NCI-H2081 treated with DMSO at 0.1 percent for 48 hours (cell line): ENCODE measurements around the gene CDK2AP2.

ENCODE experiments used
- DNase-seq: peaks from one replicate; lab custom pipeline; 2025; lab: John Stamatoyannopoulos, UW

Gene CDK2AP2

GRCh38 chr11:67503119-67504004, 4.6 kb downstream of the CDK2AP2 start:
- no peak for DNase-seq

DNA sequence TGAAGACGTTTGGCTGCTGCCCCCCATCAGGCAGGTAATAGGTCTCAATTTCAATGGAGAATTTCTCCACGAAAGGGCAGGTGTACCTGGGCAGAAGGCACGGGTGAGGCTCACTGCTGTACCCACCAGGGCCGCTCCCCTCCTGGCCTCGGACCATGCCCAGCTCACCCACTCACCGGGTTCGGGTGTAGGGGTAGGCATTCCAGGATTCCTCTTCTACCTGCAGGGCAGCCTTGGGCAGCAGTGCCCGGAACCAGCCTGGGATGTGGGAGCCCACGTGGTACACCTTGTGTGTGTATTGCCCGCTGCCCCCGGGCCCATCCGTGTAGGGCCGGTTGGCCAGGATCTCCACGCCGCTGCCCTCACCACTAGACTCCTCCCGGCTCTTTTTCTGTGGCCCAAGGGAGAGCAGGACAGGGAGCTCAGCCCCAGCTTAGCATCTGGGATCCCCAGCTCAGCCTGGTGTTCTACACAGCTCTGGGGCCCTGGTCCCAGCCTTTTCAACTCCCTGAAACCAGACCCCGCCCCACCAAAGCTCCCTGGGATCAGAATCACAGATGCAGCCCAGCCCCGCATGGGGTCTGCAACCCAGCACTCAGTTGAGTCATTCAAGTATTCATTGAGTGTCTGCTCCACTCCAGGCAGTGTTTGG, 5.5 kb downstream of the CDK2AP2 start:
- no peak for DNase-seq

DNA sequence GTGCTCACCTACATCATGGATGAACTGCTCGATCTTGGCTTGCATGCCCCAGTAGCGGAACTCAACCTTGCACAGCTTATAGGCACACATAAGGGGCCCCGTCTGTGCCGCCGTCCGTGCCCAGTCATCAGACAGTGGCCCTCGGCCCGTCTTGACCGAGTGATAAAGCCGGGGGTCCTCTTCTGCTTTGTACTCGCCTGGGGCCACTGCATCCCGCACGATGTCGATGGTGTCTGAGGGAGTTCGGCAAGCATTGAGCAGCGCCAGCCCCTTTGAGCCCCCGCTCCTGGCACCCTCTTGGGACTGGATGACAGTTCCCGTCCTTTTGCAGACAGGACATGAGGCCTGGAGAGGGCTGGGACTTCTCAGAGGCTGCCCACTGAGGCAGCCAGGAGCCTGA, 6.1 kb downstream of the CDK2AP2 start:
- DNase-seq, result no peak

DNA sequence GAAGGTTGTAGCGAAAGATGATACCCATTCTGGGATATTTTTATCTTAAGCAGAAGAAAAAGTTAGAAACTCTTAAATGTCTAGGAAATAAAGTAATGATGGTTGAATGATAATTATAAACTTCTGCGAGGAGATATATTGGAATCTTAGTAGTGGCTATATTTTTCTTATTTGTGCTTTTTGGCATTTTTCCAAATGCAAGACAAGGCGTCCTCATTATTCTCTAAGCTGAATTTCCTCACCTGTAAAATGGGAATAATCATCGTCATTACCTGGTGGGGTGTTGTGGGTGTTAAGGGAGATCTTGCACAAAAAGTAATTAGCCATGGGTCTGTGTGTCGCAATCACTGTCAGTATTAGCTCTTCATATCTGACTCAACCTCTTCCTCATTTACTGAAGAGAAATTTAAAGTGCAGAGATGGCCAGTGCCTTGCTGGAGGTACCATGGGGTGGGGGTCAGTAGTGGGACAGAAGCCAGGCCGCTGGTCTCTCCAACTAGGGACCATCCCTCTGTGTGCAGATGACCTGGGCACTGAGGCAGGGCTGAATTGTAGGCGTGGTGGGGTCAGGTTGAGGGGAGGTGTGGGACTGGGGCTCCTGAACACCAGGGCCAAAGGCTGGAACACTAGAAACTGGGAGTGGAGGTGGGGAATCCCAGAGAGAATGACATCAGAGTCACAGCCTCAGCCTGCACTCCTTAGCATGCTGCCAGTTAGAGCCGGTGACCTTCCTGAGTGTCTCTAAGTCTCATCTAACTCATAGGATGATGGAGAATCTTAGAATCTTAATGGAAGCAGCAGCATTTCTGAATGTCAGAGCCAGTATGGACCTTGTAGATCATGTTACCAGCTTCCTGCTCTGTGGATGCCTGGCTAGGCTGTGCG, 6.9 kb downstream of the CDK2AP2 start:
- no peak for DNase-seq

- DNase-seq, result no peak
Measured at GRCh38 chr11:67500484-67500821, 7.5 kb downstream of the CDK2AP2 start.

GRCh38 chr11:67499808-67500483, 8.0 kb downstream of the CDK2AP2 start:
- no peak for DNase-seq

- DNase-seq, result no peak
Measured at GRCh38 chr11:67498544-67498972, 9.4 kb downstream of the CDK2AP2 start.

DNA sequence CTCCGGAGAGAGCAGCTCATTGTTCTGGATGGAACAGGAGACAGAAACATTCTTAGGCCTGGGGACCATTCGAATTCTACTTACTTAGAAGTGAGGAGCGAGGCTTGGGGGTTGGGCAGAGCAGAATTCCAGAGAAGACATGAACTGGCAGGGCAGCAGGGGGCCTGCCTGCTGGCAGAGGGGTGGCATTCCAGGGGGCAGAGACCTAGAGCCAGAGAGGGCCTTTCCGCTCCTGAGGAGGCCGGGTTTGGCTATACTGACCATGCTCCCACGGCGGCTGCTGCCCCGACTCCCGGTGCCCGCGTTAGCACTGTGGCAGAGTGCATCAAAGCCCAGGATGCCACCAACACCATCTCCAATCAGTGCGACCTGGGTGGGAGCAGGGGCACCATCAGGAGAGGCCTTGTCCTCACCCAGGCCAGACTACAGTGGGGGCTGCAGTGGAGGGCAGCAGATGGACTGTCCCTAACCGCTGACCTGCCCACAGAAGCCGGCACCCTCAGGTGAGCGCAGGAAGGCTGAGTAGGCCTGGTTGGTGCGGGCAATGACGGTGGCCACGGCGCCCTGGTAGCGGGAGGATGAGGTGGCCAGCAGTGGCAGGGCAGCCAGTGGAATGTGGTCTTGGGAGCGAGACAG, 10.2 kb downstream of the CDK2AP2 start:
- no peak for DNase-seq

GRCh38 chr11:67496113-67496512, 11.8 kb downstream of the CDK2AP2 start:
- DNase-seq, result no peak

DNA sequence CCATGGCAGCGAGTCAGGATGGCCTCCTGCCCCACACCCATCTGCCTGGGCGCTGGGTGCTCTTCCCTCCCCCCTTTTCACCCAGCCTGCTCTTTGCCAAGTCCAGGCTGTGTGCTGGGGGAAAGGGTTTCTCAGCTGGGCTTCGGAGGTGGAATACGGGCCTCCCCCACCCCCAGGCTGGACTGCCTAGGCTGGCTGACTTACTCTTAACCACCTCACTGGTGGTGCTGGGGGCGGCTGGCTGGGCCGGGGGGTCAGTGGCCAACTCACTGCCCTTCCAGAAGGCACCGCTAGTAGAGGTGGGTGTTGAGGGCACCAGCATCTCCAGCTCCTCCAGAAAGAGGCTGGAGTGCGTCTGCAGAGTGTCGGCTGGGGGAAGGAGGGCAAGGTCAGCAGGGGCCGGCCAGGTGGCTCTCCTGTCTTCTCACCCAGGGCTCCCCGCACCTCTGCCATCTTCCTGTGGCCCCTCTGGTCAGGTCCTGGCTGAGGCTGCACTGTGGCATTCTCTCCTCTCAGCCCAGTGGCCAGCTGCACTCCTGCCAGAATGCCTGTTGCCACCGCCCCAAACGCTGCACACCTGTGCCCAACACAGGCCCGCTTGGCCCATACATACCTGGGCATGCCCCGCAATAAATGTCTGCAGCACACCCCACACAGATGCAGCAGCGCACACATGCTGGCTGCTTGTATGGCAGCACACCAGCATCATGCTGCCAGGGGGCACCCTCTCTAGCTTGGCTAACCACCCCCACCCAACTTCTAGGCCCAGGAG, 12.5 kb downstream of the CDK2AP2 start:
- no peak for DNase-seq

- no peak for DNase-seq
Measured at GRCh38 chr11:67494371-67495233, 13.4 kb downstream of the CDK2AP2 start.

GRCh38 chr11:67493548-67494370, 14.2 kb downstream of the CDK2AP2 start:
- DNase-seq, result no peak

DNA sequence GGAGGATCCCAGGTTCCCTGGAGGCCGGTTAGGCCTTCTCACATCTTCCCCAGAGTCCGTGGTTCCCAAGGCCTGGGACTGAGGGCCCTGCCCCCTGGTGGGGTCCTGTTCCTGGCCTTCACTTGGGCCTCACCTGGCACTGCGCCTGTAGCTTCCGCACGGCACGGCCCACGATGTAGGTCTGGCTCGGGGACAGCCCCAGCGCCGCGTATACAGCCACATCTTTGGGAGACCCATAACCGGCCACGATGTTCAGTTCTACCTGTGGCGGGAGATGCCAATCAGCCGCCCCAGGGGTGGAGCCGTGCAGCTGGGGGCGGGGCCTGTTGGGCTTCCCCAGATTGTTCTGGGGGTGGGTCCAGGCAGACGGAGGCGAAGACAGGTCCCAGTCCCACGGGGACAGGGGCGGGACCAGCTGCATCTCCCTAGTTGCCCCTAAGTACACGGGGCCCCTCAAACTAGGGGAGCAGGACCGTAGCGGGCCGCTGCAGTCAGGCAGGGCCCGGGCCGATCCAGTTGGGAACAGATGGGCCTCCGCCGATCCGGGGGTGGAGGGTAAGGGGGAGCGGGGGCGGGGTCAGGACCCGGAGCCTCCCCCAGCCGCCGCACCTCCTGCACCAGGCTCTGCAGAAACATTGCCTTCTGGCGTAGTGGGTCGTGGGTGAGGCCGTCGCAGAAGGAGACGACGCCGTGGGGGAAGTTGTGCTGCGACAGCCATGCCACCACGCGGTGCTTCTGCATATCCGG, 15.0 kb downstream of the CDK2AP2 start:
- no peak for DNase-seq

- DNase-seq, result no peak
Measured at GRCh38 chr11:67492069-67492727, 15.8 kb downstream of the CDK2AP2 start.

GRCh38 chr11:67491276-67492068, 16.5 kb downstream of the CDK2AP2 start:
- DNase-seq, result no peak

DNA sequence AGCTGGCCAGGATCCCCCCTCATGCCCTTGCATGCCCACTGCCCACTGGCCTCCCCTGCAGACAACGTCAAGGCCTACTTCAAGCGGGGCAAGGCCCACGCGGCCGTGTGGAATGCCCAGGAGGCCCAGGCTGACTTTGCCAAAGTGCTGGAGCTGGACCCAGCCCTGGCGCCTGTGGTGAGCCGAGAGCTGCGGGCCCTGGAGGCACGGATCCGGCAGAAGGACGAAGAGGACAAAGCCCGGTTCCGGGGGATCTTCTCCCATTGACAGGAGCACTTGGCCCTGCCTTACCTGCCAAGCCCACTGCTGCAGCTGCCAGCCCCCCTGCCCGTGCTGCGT, 17.3 kb downstream of the CDK2AP2 start:
- no peak for DNase-seq
